Caco-2 (cell line): ENCODE results near the gene PKMYT1. TPM values are rescaled to one million over a fixed set of nuclear protein-coding genes. Genes with fewer than 3 reads are reported as not detected.
A peak's percentile ranks its signal among the peaks of the same experiment; 100 is the strongest.

Source experiments
- BruUV-seq: library from RNA; stranded (reverse); fragments of 400-500 nt; replicated peaks from 2 replicates; lab custom pipeline; 2021; lab: Mats Ljungman, UMichigan
- CTCF ChIA-PET: fragments of 300-600 bp; sonication (Branson Sonifier 250); formaldehyde crosslinking; loops from one replicate; lab custom pipeline; 2022; ENCODE audit warnings: antibody characterized with exemption; lab: Charles Lee
- POLR2A ChIA-PET: fragments of 300-600 bp; sonication (Branson Sonifier 250); formaldehyde crosslinking; loops from one replicate; lab custom pipeline; 2022; ENCODE audit warnings: antibody characterized with exemption; lab: Charles Lee
- DNase-seq, 2 experiments: peaks; one replicate each; pipeline versions ENCODE4 v3.0.0 to v3.0.0-alpha.2; 2020 to 2022
- H3K27me3 ChIP-seq: replicated peaks from 2 replicates; pipeline ENCODE4 v1.6.0; 2011; ENCODE audit warnings: low read length; ENCODE audit not compliant: control insufficient read depth, insufficient read depth
- H3K36me3 ChIP-seq: 2 replicates; pipeline ENCODE4 v1.5.1; 2011; ENCODE audit warnings: low read length; ENCODE audit not compliant: control insufficient read depth, insufficient read depth
- H3K4me1 ChIP-seq: fragments of 250-450 bp; sonication (Bioruptor Pico); 2 replicates; pipeline ENCODE4 v1.5.1; 2020; ENCODE audit warnings: mild to moderate bottlenecking
- H3K4me3 ChIP-seq: 2 replicates; pipeline ENCODE4 v1.5.1; 2011; ENCODE audit warnings: low read depth, mild to moderate bottlenecking, control low read depth, low read length
- H3K9me3 ChIP-seq: fragments of 250-450 bp; sonication (Bioruptor Pico); 2 replicates; pipeline ENCODE4 v1.5.1; 2020; ENCODE audit warnings: mild to moderate bottlenecking, moderate library complexity
- H3K27ac Mint-ChIP-seq: one replicate; pipeline ENCODE4 v1.8.0; 2022; ENCODE audit warnings: mixed read lengths; ENCODE audit not compliant: unreplicated experiment
- H3K27me3 Mint-ChIP-seq: one replicate; pipeline ENCODE4 v1.8.0; 2022; ENCODE audit warnings: mixed read lengths; ENCODE audit not compliant: insufficient read depth, unreplicated experiment
- H3K36me3 Mint-ChIP-seq: one replicate; pipeline ENCODE4 v1.8.0; 2022; ENCODE audit warnings: mild to moderate bottlenecking, mixed read lengths; ENCODE audit not compliant: insufficient read depth, unreplicated experiment
- H3K4me1 Mint-ChIP-seq: one replicate; pipeline ENCODE4 v1.8.0; 2022; ENCODE audit warnings: low read depth, mixed read lengths; ENCODE audit not compliant: unreplicated experiment
- H3K4me3 Mint-ChIP-seq: one replicate; pipeline ENCODE4 v1.8.0; 2022; ENCODE audit warnings: mild to moderate bottlenecking, moderate library complexity, mixed read lengths; ENCODE audit not compliant: unreplicated experiment
- H3K9me3 Mint-ChIP-seq: one replicate; pipeline ENCODE4 v1.8.0; 2022; ENCODE audit warnings: mixed read lengths; ENCODE audit not compliant: unreplicated experiment
- CTCF ChIP-seq, 2 experiments: fragments of 200-600 bp in 1 of 2; IDR thresholded peaks; 1 replicate in 1 of 2; 2 replicates in 1 of 2; pipeline versions ENCODE4 v1.5.1 to v1.8.0; 2011 to 2022; ENCODE audit warnings: antibody characterized with exemption in 1 of 2, control low read depth in 1 of 2, inconsistent platforms in 1 of 2, low read depth in 1 of 2, low read length in 1 of 2, mild to moderate bottlenecking in 1 of 2, moderate library complexity in 1 of 2; ENCODE audit not compliant: insufficient read depth in 1 of 2, severe bottlenecking in 1 of 2, unreplicated experiment in 1 of 2
- intact Hi-C: fragments of 100-400 bp; cut with micrococcal nuclease; formaldehyde crosslinking; loops from one replicate; pipeline ENCODE4 v1.10.0; 2022; ENCODE audit not compliant: unreplicated experiment
- total RNA-seq: library from RNA; stranded (reverse); gene quantifications from 2 replicates; pipeline ENCODE4 v1.2.3, GENCODE V29; 2022

Gene PKMYT1
- total RNA-seq, 1 experiment from 2014 or later, result 73.7 TPM

- H3K9me3 Mint-ChIP-seq, result no peaks in the 10 kb centered on the region
- CTCF ChIA-PET, result no interaction called here
These were observed 24.8 kb downstream of the PKMYT1 start for GRCh38 chr16:2955438-2955778.

GRCh38 chr16:2954656-2955381, 25.4 kb downstream of the PKMYT1 start:
- Mint-ChIP-seq H3K9me3 (no peaks in the 10 kb centered on the region), H3K4me3 (no peak overlapping the region), H3K36me3 (no peaks in the 10 kb centered on the region), H3K27me3 (no peaks in the 10 kb centered on the region), H3K4me1 (no peaks in the 10 kb centered on the region), H3K27ac (no peak overlapping the region)
- DNase-seq, result peak in 1 of 2 experiments; percentile 46
- ChIA-PET CTCF (no interaction called here), POLR2A (no interaction called here)
- peaks cover 8% of the 10 kb centered on the region; the same call in 1 of the 2 replicates for H3K4me1 ChIP-seq
- no peaks in the 10 kb centered on the region for H3K27me3 ChIP-seq
- H3K9me3 ChIP-seq, result no peaks in the 10 kb centered on the region
- intact Hi-C loops, result no loop called here
- BruUV-seq, result no TSS peak
- H3K36me3 ChIP-seq, result no peaks in the 10 kb centered on the region
- H3K4me3 ChIP-seq, result no peak overlapping the region
- no peak for TF ChIP-seq CTCF (IDR thresholded peaks at IDR 0.05; ENCODE audit: insufficient read depth in 1 of 2, low read depth in 1 of 2, low read length in 1 of 2, severe bottlenecking in 1 of 2, unreplicated experiment in 1 of 2)

More at GRCh38 chr16:2955438-2955778, 24.8 kb downstream of the PKMYT1 start:
- no peak for TF ChIP-seq CTCF (IDR thresholded peaks at IDR 0.05; ENCODE audit: insufficient read depth in 1 of 2, low read depth in 1 of 2, low read length in 1 of 2, severe bottlenecking in 1 of 2, unreplicated experiment in 1 of 2)
- Histone ChIP-seq H3K4me1 (peaks cover 8% of the 10 kb centered on the region; the same call in 1 of the 2 replicates), H3K36me3 (no peaks in the 10 kb centered on the region), H3K4me3 (no peak overlapping the region), H3K9me3 (no peaks in the 10 kb centered on the region), H3K27me3 (no peaks in the 10 kb centered on the region)
- intact Hi-C loops, result no loop called here
- no TSS peak for BruUV-seq
- Mint-ChIP-seq H3K4me1 (no peaks in the 10 kb centered on the region), H3K4me3 (no peak overlapping the region), H3K27me3 (no peaks in the 10 kb centered on the region), H3K36me3 (no peaks in the 10 kb centered on the region), H3K27ac (no peak overlapping the region)
- POLR2A ChIA-PET, result no interaction called here
- no peak for DNase-seq

GRCh38 chr16:2953706-2954627, 26.3 kb downstream of the PKMYT1 start:
- Histone ChIP-seq H3K4me1 (peaks cover 8% of the 10 kb centered on the region; the same call in 1 of the 2 replicates), H3K36me3 (no peaks in the 10 kb centered on the region), H3K27me3 (no peaks in the 10 kb centered on the region), H3K4me3 (no peak overlapping the region), H3K9me3 (no peaks in the 10 kb centered on the region)
- Mint-ChIP-seq H3K4me3 (no peak overlapping the region), H3K27ac (no peak overlapping the region), H3K4me1 (no peaks in the 10 kb centered on the region), H3K27me3 (no peaks in the 10 kb centered on the region), H3K9me3 (no peaks in the 10 kb centered on the region), H3K36me3 (no peaks in the 10 kb centered on the region)
- intact Hi-C loops, result no loop called here
- CTCF ChIA-PET, result no interaction called here
- TF ChIP-seq CTCF (IDR thresholded peaks at IDR 0.05; ENCODE audit: insufficient read depth in 1 of 2, low read depth in 1 of 2, low read length in 1 of 2, severe bottlenecking in 1 of 2, unreplicated experiment in 1 of 2), result no peak
- no TSS peak for BruUV-seq
- no peak for DNase-seq
- POLR2A ChIA-PET, result no interaction called here
